Hepatocyte (in vitro differentiated cells): ENCODE measurements around the gene PTPN2. TPM values are rescaled to one million over a fixed set of nuclear protein-coding genes. Genes with fewer than 3 reads are reported as not detected.

Experiments used
- DNase-seq: peaks from one replicate; pipeline ENCODE4 v3.0.0-alpha.2; 2016; ENCODE audit warnings: low spot score
- H2AFZ ChIP-seq: fragments of 200-600 bp; sonication (generic); 2 replicates; pipeline ENCODE4 v1.6.0; 2016; ENCODE audit warnings: antibody characterized with exemption, mild to moderate bottlenecking
- H3K27ac ChIP-seq: fragments of 200-600 bp; sonication (generic); 2 replicates; pipeline ENCODE4 v1.5.1; 2016; ENCODE audit warnings: mild to moderate bottlenecking
- H3K27me3 ChIP-seq: fragments of 200-600 bp; sonication (generic); 2 replicates; pipeline ENCODE4 v1.6.1; 2016
- H3K36me3 ChIP-seq: fragments of 200-600 bp; sonication (generic); replicated peaks from 2 replicates; pipeline ENCODE4 v1.5.1; 2016; ENCODE audit warnings: low read depth; ENCODE audit not compliant: insufficient read depth
- H3K4me1 ChIP-seq: fragments of 200-600 bp; sonication (generic); 2 replicates; pipeline ENCODE4 v1.5.1; 2016; ENCODE audit warnings: mild to moderate bottlenecking, moderate library complexity; ENCODE audit not compliant: insufficient read depth
- H3K4me2 ChIP-seq: fragments of 200-600 bp; sonication (generic); 2 replicates; pipeline ENCODE4 v1.6.0; 2016
- H3K4me3 ChIP-seq: fragments of 200-600 bp; sonication (generic); 2 replicates; pipeline ENCODE4 v1.5.1; 2016; ENCODE audit warnings: mild to moderate bottlenecking
- H3K79me2 ChIP-seq: fragments of 200-600 bp; sonication (generic); 2 replicates; pipeline ENCODE4 v1.6.0; 2017; ENCODE audit warnings: mild to moderate bottlenecking
- H3K9me2 ChIP-seq: fragments of 200-600 bp; sonication (generic); replicated peaks from 2 replicates; pipeline ENCODE4 v1.6.0; 2017; ENCODE audit warnings: mild to moderate bottlenecking; ENCODE audit not compliant: insufficient read depth
- H3K9me3 ChIP-seq: fragments of 200-600 bp; sonication (generic); 2 replicates; pipeline ENCODE4 v1.5.1; 2016; ENCODE audit warnings: low read depth, mild to moderate bottlenecking
- H4K20me1 ChIP-seq: fragments of 200-600 bp; sonication (generic); 2 replicates; pipeline ENCODE4 v1.6.0; 2016; ENCODE audit warnings: mild to moderate bottlenecking; ENCODE audit not compliant: insufficient read depth, poor library complexity, severe bottlenecking
- CTCF ChIP-seq: fragments of 200-600 bp; sonication (generic); IDR thresholded peaks from 2 replicates; pipeline ENCODE4 v1.5.1; 2016; ENCODE audit warnings: antibody characterized with exemption, mild to moderate bottlenecking; ENCODE audit not compliant: poor library complexity
- EZH2 ChIP-seq: fragments of 200-600 bp; sonication (generic); IDR thresholded peaks from 2 replicates; pipeline ENCODE4 v1.6.1; 2016; ENCODE audit warnings: antibody characterized with exemption, mild to moderate bottlenecking, borderline replicate concordance
- EZH2phosphoT487 ChIP-seq: fragments of 200-600 bp; sonication (generic); IDR thresholded peaks from one replicate; pipeline ENCODE4 v1.6.1; 2018; ENCODE audit warnings: antibody characterized with exemption, mild to moderate bottlenecking, low read depth, moderate library complexity; ENCODE audit not compliant: unreplicated experiment, severe bottlenecking
- WGBS: methylation state at CpG from one replicate; pipeline ENCODE4 v1.1.6; 2016; ENCODE audit warnings: low lambda C conversion rate; ENCODE audit errors: missing lambda C conversion rate; 5-methylcytosine and 5-hydroxymethylcytosine counted together
- polyA plus RNA-seq: library from polyadenylated mRNA; unstranded; fragments of >200 nt; fragmentation: Nextera tagmentation; extraction: Ambion mirVana; gene quantifications from 2 replicates; pipeline ENCODE4 v1.2.1, GENCODE V29; 2016
- total RNA-seq: library from RNA; depleted of rRNA; stranded (reverse); fragments of >200 nt; gene quantifications from 2 replicates; pipeline ENCODE4 v1.2.3, GENCODE V29; 2014

Gene PTPN2
- total and polyA plus RNA-seq, 2 experiments from 2014 or later: 32.0 to 36.7 TPM

- TF ChIP-seq CTCF (no peak), EZH2 (no peak), EZH2phosphoT487 (no peak)
- Histone ChIP-seq H3K9me3 (no peaks in the 10 kb centered on the region), H4K20me1 (peaks cover 8% of the 10 kb centered on the region), H3K36me3 (no peaks in the 10 kb centered on the region), H3K27me3 (no peaks in the 10 kb centered on the region), H3K4me1 (peaks cover 6% of the 10 kb centered on the region), H3K9me2 (no peaks in the 10 kb centered on the region), H3K4me3 (no peak overlapping the region), H2AFZ (no peak overlapping the region), H3K27ac (no peak overlapping the region), H3K79me2 (peaks cover 41% of the 10 kb centered on the region), H3K4me2 (peak overlapping the region; percentile 72)
- DNase-seq: no peak
- WGBS: 39% methylated on average over 4 of the region's 4 CpGs
These were observed 1.5 kb upstream of the PTPN2 start for GRCh38 chr18:12885500-12885899.

- Histone ChIP-seq H3K9me3 (no peaks in the 10 kb centered on the region), H3K27ac (peak overlapping the region; percentile 54), H4K20me1 (peaks cover 8% of the 10 kb centered on the region), H3K4me2 (peak overlapping the region; percentile 72), H3K4me3 (peak overlapping the region; percentile 16), H3K36me3 (no peaks in the 10 kb centered on the region), H3K4me1 (peaks cover 6% of the 10 kb centered on the region), H3K79me2 (peaks cover 49% of the 10 kb centered on the region), H3K27me3 (no peaks in the 10 kb centered on the region), H2AFZ (peak overlapping the region; percentile 41), H3K9me2 (no peaks in the 10 kb centered on the region)
- no peak for DNase-seq
- TF ChIP-seq CTCF (no peak), EZH2 (no peak), EZH2phosphoT487 (no peak)
- 26% methylated on average over 24 of the region's 35 CpGs for WGBS
These were observed 628 bp upstream of the PTPN2 start for GRCh38 chr18:12884406-12885323.

GRCh38 chr18:12883372-12883683 lies 709 bp downstream of the PTPN2 start:
- H3K4me1 ChIP-seq: peaks cover 6% of the 10 kb centered on the region
- H3K27ac ChIP-seq: peak overlapping the region; percentile 100
- no peaks in the 10 kb centered on the region for H3K9me2 ChIP-seq
- H3K79me2 ChIP-seq: peaks cover 62% of the 10 kb centered on the region
- no peaks in the 10 kb centered on the region for H3K9me3 ChIP-seq
- peak overlapping the region; percentile 93 for H3K4me2 ChIP-seq
- DNase-seq: peak; percentile 69
- TF ChIP-seq EZH2 (no peak), CTCF (no peak), EZH2phosphoT487 (no peak)
- H3K36me3 ChIP-seq: no peaks in the 10 kb centered on the region
- H4K20me1 ChIP-seq: peaks cover 14% of the 10 kb centered on the region
- 0% methylated on average over 13 of the region's 38 CpGs for WGBS
- no peaks in the 10 kb centered on the region for H3K27me3 ChIP-seq
- H3K4me3 ChIP-seq: peak overlapping the region; percentile 56
- peak overlapping the region; percentile 61 for H2AFZ ChIP-seq
